HG03378 (cell line): ENCODE results near the gene NF2.

ENCODE experiments used
- ATAC-seq: cut with Tn5 transposase; IDR thresholded peaks from one replicate; pipeline ENCODE4 v1.9.1; 2021; ENCODE audit warnings: mild to moderate bottlenecking, moderate library complexity; ENCODE audit not compliant: unreplicated experiment

The NF2 gene

GRCh38 chr22:29738118-29738815 lies 134.8 kb downstream of the NF2 start:
- no peak for ATAC-seq

- no peak for ATAC-seq
Measured at GRCh38 chr22:29739346-29739875, 136.0 kb downstream of the NF2 start.

- no peak for ATAC-seq
Measured at GRCh38 chr22:29740216-29740615, 136.8 kb downstream of the NF2 start.

- no peak for ATAC-seq
Measured at GRCh38 chr22:29741926-29742325, 138.5 kb downstream of the NF2 start.

GRCh38 chr22:29742326-29742725 lies 138.9 kb downstream of the NF2 start:
- no peak for ATAC-seq

GRCh38 chr22:29744902-29745301 lies 141.5 kb downstream of the NF2 start:
- no peak for ATAC-seq

GRCh38 chr22:29747832-29748231 lies 144.4 kb downstream of the NF2 start:
- no peak for ATAC-seq
